Tibial artery (tissue), 4 donors: ENCODE results near the gene IGF1R.

ENCODE experiments used
- DNase-seq, 2 donors: peaks; one replicate each; pipeline ENCODE4 v3.0.0-alpha.2; 2019
- H3K27ac ChIP-seq, 2 donors: fragments of 200-600 bp; sonication (generic) in 1 of 2; 1 replicate in 1 of 2; 2 replicates in 1 of 2; pipeline ENCODE4 v1.5.1; 2018 to 2019; ENCODE audit warnings: mild to moderate bottlenecking in 1 of 2
- H3K27me3 ChIP-seq, 2 donors: fragments of 200-600 bp; sonication (generic) in 1 of 2; one replicate each; pipeline versions ENCODE4 v1.5.1 to v1.6.0; 2016 to 2019
- H3K36me3 ChIP-seq, 3 donors: fragments of 200-600 bp; sonication (generic) in 2 of 3; one replicate each; pipeline ENCODE4 v1.5.1; 2016 to 2019; ENCODE audit warnings: mild to moderate bottlenecking in 2 of 3
- H3K4me1 ChIP-seq, 4 donors: fragments of 200-600 bp; sonication (generic) in 2 of 4; 1 replicate in 3 of 4; 2 replicates in 1 of 4; pipeline ENCODE4 v1.5.1; 2016 to 2019
- H3K4me3 ChIP-seq, 2 donors: fragments of 200-600 bp; sonication (generic) in 1 of 2; 1 replicate in 1 of 2; 2 replicates in 1 of 2; pipeline ENCODE4 v1.5.1; 2018 to 2019; ENCODE audit warnings: mild to moderate bottlenecking in 2 of 2
- H3K9me3 ChIP-seq, 3 donors: fragments of 200-600 bp; sonication (generic) in 1 of 3; one replicate each; pipeline ENCODE4 v1.5.1; 2016 to 2019
- intact Hi-C: fragments of 100-400 bp; cut with DNase I; formaldehyde crosslinking; loops from one replicate; pipeline ENCODE4 v1.15.0; 2023; ENCODE audit warnings: low total_unique reads
- TF ChIP-seq, protein P1 (sequence below), 2 experiments: fragments of 200-600 bp in 1 of 2; fragments of 450-650 bp in 1 of 2; IDR thresholded peaks; one replicate each; pipeline ENCODE4 v1.5.1; 2017 to 2019; ENCODE audit warnings: antibody characterized with exemption in 2 of 2, mild to moderate bottlenecking in 1 of 2, moderate library complexity in 1 of 2

Gene IGF1R

DNA sequence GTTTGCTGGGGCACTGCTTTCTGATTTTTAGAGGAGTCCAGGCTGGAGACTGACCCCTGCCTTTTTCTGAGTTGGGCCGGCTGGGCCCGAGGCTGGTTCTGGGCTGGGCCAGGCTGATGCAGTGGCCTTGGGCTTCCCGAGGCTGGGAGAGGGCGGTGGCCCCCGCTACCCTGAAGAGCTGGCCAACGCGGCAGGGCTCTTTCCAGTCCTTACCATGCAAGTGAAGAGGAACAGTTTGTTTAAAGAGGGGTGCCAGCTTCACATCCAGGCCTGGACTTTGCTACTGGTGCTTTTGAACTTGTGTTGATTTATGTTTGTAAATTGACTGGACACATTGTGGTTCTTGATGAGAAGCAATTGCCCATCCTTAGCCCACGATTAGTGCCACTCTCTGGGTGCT lies 15.3 kb downstream of the IGF1R start:
- peaks cover 0 to 98% (median 73%) of the 10 kb centered on the region in 4 donors for H3K4me1 ChIP-seq
- H3K27ac ChIP-seq, result peak overlapping the region in 1 of 2 donors; percentile 17
- intact Hi-C loops, result loop anchor here (5.0 to 10.0 kb wide), 2 partner anchors 59 to 111 kb away; no protein-coding TSS in a partner anchor
- no peaks in the 10 kb centered on the region for H3K36me3 ChIP-seq
- DNase-seq, result no peak
- no peak overlapping the region for H3K4me3 ChIP-seq
- no peaks in the 10 kb centered on the region for H3K27me3 ChIP-seq
- H3K9me3 ChIP-seq, result no peaks in the 10 kb centered on the region
- TF ChIP-seq, protein P1, sequence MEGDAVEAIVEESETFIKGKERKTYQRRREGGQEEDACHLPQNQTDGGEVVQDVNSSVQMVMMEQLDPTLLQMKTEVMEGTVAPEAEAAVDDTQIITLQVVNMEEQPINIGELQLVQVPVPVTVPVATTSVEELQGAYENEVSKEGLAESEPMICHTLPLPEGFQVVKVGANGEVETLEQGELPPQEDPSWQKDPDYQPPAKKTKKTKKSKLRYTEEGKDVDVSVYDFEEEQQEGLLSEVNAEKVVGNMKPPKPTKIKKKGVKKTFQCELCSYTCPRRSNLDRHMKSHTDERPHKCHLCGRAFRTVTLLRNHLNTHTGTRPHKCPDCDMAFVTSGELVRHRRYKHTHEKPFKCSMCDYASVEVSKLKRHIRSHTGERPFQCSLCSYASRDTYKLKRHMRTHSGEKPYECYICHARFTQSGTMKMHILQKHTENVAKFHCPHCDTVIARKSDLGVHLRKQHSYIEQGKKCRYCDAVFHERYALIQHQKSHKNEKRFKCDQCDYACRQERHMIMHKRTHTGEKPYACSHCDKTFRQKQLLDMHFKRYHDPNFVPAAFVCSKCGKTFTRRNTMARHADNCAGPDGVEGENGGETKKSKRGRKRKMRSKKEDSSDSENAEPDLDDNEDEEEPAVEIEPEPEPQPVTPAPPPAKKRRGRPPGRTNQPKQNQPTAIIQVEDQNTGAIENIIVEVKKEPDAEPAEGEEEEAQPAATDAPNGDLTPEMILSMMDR (IDR thresholded peaks at IDR 0.05), result no peak

GRCh38 chr15:98666441-98666840 lies 18.1 kb downstream of the IGF1R start:
- H3K9me3 ChIP-seq, result no peaks in the 10 kb centered on the region
- H3K27ac ChIP-seq, result no peak overlapping the region
- H3K4me3 ChIP-seq, result no peak overlapping the region
- intact Hi-C loops, result loop anchor here (10.0 kb wide), 1 partner anchor 108 kb away; no protein-coding TSS in a partner anchor
- TF ChIP-seq, protein P1 (IDR thresholded peaks at IDR 0.05), result no peak
- H3K27me3 ChIP-seq, result no peaks in the 10 kb centered on the region
- H3K36me3 ChIP-seq, result no peaks in the 10 kb centered on the region
- no peak for DNase-seq
- peaks cover 5 to 98% (median 76%) of the 10 kb centered on the region in 4 donors for H3K4me1 ChIP-seq

GRCh38 chr15:98666841-98667240 lies 18.5 kb downstream of the IGF1R start:
- H3K27me3 ChIP-seq, result no peaks in the 10 kb centered on the region
- no peaks in the 10 kb centered on the region for H3K36me3 ChIP-seq
- H3K27ac ChIP-seq, result no peak overlapping the region
- no peak overlapping the region for H3K4me3 ChIP-seq
- H3K9me3 ChIP-seq, result no peaks in the 10 kb centered on the region
- peaks cover 5 to 98% (median 74%) of the 10 kb centered on the region in 4 donors for H3K4me1 ChIP-seq
- intact Hi-C loops, result loop anchor here (10.0 kb wide), 1 partner anchor 108 kb away; no protein-coding TSS in a partner anchor
- DNase-seq, result no peak
- TF ChIP-seq, protein P1 (IDR thresholded peaks at IDR 0.05), result no peak

- peak overlapping the region; percentile 61 to 62 for H3K27ac ChIP-seq
- TF ChIP-seq, protein P1 (IDR thresholded peaks at IDR 0.05), result no peak
- intact Hi-C loops, result loop anchor here (10.0 kb wide), 1 partner anchor 107 kb away; no protein-coding TSS in a partner anchor
Measured at GRCh38 chr15:98667521-98668179, 19.3 kb downstream of the IGF1R start.

DNA sequence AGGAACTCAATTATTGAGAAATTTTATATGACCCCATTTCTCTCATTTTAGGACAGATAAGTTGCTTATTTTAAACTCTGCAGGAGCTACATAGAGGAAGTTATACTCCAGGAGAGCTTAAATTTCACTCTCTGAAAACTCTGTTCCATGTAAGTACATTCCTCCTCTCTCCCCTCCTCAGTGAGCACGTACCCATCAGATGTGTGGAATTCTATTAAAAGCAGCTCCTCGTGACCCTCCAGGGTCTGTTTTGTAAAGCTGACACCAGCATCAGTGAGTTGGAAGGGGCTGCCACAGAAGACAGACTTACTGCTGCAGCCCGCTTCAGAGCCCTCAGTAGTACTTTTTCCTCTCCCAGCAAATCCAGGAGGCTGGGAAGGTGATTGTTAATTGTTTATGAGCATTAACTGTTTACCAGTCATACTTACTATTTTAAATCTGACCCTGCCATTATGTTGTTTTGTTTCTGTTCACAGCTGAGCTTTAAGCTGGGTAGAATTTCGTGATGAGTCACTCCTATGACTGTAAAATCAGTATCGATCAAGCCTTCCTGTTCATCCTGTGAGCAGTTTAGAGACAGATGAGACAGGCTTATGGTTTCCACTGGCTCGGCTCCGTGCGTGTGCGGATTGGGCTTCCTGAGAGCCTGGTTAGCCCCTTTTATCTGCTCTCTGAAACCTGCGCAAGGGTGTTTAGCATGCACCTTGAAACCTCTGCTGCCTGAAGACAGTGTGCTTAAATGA lies 20.4 kb downstream of the IGF1R start:
- Histone ChIP-seq H3K4me3 (no peak overlapping the region), H3K36me3 (no peaks in the 10 kb centered on the region), H3K27me3 (no peaks in the 10 kb centered on the region), H3K4me1 (peaks cover 5 to 98% (median 67%) of the 10 kb centered on the region in 4 donors), H3K9me3 (no peaks in the 10 kb centered on the region), H3K27ac (peak overlapping the region; percentile 61 to 62)
- TF ChIP-seq, protein P1 (IDR thresholded peaks at IDR 0.05), result no peak
- intact Hi-C loops, result loop anchor here (10.0 kb wide), 1 partner anchor 106 kb away; no protein-coding TSS in a partner anchor
- no peak for DNase-seq

More at GRCh38 chr15:98667521-98668179, 19.3 kb downstream of the IGF1R start:
- Histone ChIP-seq H3K4me1 (peaks cover 5 to 98% (median 71%) of the 10 kb centered on the region in 4 donors), H3K4me3 (no peak overlapping the region), H3K36me3 (no peaks in the 10 kb centered on the region), H3K27me3 (no peaks in the 10 kb centered on the region), H3K9me3 (no peaks in the 10 kb centered on the region)
- DNase-seq, result no peak
